Right renal pelvis (tissue), 4 donors: ENCODE data around the gene CDO1. TPM values are rescaled to one million over a fixed set of nuclear protein-coding genes. Genes with fewer than 3 reads are reported as not detected.
"Not testable (repeated sequence)": the region's sequence is repeated elsewhere in the genome, so short reads cannot be mapped to it uniquely, and the experiment has no call there.

Source experiments
- DNase-seq, 4 donors: peaks; one replicate each; pipeline ENCODE4 v3.0.0-alpha.2; 2013; ENCODE audit warnings: low read depth in 4 of 4, low spot score in 3 of 4, missing footprints in 1 of 4
- polyA plus RNA-seq, 4 donors: library from polyadenylated mRNA; unstranded; fragments of 120-200 nt; gene quantifications; one replicate each; pipeline ENCODE4 v1.2.1, GENCODE V29; 2013; ENCODE audit not compliant: insufficient read length in 4 of 4

The CDO1 gene
- polyA plus RNA-seq, 4 donors: 18.1 to 28.6 (median 26.6) TPM

- DNase-seq: no peak
Observed at GRCh38 chr5:115831163-115831768, 14.8 kb upstream of the CDO1 start.

GRCh38 chr5:115829913-115830312, 13.5 kb upstream of the CDO1 start:
- no peak for DNase-seq

GRCh38 chr5:115825948-115826347, 9.5 kb upstream of the CDO1 start:
- DNase-seq: no peak

DNA sequence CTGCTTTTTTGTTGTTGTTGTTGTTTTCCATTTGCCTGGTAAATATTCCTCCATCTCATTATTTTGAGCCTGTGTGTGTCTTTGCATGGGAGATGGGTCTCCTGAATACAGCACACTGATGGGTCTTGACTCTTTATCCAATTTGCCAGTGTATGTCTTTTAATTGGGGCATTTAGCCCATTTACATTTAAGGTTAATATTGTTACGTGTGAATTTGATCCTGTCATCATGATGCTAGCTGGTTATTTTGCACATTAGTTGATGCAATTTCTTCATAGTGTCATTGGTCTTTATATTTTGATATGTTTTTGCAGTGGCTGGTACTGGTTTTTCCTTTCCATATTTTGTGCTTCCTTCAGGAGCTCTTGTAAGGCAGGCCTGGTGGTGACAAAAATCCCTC, 8.5 kb upstream of the CDO1 start:
- not testable (repeated sequence) for DNase-seq

GRCh38 chr5:115820846-115821245, 4.4 kb upstream of the CDO1 start:
- no peak for DNase-seq

- DNase-seq: no peak
Observed at GRCh38 chr5:115818821-115819220, 2.4 kb upstream of the CDO1 start.

- DNase-seq: no peak
Observed at GRCh38 chr5:115817386-115817785, 927 bp upstream of the CDO1 start.

- peak in 1 of 4 donors; percentile 37 for DNase-seq
Observed at GRCh38 chr5:115815693-115816225, 700 bp downstream of the CDO1 start.

- peak in 1 of 4 donors; percentile 34 for DNase-seq
Observed at GRCh38 chr5:115815006-115815692, 1.3 kb downstream of the CDO1 start.

GRCh38 chr5:115813719-115814118, 2.7 kb downstream of the CDO1 start:
- DNase-seq: no peak

- no peak for DNase-seq
Observed at GRCh38 chr5:115812372-115812771, 4.1 kb downstream of the CDO1 start.

DNA sequence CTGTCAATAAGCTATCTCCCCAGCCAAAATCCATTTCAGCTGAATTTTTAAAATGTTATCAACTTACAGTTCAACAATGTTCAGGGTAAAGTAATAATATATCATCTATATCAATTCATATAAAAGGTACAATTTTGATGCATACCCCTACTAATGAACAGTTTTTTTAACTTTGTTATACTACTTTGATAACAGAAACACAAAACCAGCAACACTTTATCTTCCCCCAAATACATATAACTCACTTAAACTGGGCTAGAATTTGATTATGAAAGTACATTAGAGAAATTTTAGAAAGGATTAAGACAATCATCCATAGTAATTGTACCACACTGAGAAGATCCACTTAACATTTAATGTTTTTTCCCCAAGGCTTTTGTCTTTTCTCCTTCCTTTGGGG, 5.1 kb downstream of the CDO1 start:
- DNase-seq: no peak

- DNase-seq: no peak
Observed at GRCh38 chr5:115810761-115811160, 5.7 kb downstream of the CDO1 start.

GRCh38 chr5:115809946-115810345, 6.5 kb downstream of the CDO1 start:
- DNase-seq: no peak

DNA sequence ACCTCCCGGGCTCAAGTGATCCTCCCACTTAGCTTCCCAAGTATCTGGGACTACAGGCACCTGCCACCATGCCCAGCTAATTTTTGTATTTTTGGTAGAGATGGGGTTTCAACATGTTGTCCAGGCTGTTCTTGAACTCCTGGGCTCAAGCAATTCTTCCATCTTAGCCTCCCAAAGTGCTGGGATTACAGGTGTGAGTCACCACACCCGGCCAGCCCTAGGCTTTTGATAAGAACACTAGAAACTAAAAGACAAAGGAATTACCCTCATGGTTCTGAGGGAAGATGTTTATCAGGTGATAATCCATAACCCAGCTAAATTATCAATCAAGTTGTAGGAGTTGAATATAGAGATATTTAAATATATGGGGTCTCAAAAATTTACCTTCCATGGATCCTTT, 8.4 kb downstream of the CDO1 start:
- DNase-seq: not testable (repeated sequence)

DNA sequence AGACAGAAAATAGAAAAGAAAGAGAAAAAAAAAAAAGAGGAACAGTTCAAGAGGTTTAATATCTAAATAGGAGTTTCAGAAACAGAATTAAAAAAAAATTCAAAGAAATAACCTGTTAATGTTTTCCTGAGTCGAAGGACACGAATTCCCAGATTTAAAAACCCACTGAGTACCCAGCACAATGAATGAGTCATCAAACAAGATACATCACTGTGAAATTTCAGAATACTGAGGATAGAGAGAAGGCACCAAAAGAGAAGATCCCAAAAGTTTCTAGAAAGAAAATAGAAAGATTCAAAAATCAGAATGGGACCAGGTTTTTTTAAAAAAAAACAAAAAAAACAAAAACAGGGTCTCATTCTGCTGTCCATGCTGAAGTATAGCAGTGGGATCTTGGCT, 8.8 kb downstream of the CDO1 start:
- DNase-seq: no peak

- DNase-seq: no peak
Observed at GRCh38 chr5:115806986-115807653, 9.3 kb downstream of the CDO1 start.

DNA sequence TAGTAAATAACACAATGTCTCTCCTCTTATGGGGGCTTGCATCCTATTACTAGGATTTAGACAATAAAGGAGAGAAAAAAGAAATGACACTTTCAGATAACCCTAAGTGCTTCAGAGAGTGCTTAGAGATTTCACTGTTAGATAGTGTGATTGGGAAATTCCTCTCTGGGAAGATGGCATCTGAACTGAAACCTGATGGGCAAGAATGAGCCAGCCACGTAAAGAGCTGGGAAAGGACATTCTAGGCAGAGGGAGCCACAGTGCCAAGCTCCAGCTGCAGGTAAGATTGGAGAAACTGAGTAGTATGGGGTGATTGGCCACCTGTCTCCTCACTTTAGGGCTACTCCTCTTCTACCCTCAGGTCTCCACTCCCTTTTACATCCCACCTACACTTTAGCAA, 14.5 kb downstream of the CDO1 start:
- DNase-seq: no peak

- DNase-seq: no peak
Observed at GRCh38 chr5:115801152-115801551, 15.3 kb downstream of the CDO1 start.

GRCh38 chr5:115800108-115800507, 16.4 kb downstream of the CDO1 start:
- DNase-seq: no peak

- no peak for DNase-seq
Observed at GRCh38 chr5:115798252-115798651, 18.2 kb downstream of the CDO1 start.

GRCh38 chr5:115796656-115797055, 19.8 kb downstream of the CDO1 start:
- DNase-seq: no peak
